GM10266 (cell line): Measurements from ENCODE around the gene ELOVL4.
A peak's percentile ranks its signal among the peaks of the same experiment; 100 is the strongest.

Source experiments
- DNase-seq: peaks from one replicate; pipeline ENCODE4 v3.0.0; 2012; ENCODE audit errors: extremely low spot score
- CTCF ChIP-seq: IDR thresholded peaks from 2 replicates; pipeline ENCODE4 v1.5.1; 2012; ENCODE audit warnings: mild to moderate bottlenecking, low read depth; ENCODE audit not compliant: control insufficient read depth, insufficient read depth; ENCODE audit errors: missing control alignments

The ELOVL4 gene

GRCh38 chr6:79947191-79948186 is at the start of gene ELOVL4:
ELOVL4 (minus strand) TSS chr6:79947553; CDS start chr6:79947279, 274 bp downstream.
- no peak for TF ChIP-seq CTCF
- DNase-seq: peak; percentile 53

- TF ChIP-seq CTCF: no peak
- no peak for DNase-seq
Measured at GRCh38 chr6:79993911-79994309, 46.6 kb upstream of the ELOVL4 start.

GRCh38 chr6:79993012-79993910 is 45.9 kb upstream of the ELOVL4 start:
- TF ChIP-seq CTCF: no peak
- no peak for DNase-seq

GRCh38 chr6:79989641-79990040 is 42.3 kb upstream of the ELOVL4 start:
- DNase-seq: no peak
- no peak for TF ChIP-seq CTCF

DNA sequence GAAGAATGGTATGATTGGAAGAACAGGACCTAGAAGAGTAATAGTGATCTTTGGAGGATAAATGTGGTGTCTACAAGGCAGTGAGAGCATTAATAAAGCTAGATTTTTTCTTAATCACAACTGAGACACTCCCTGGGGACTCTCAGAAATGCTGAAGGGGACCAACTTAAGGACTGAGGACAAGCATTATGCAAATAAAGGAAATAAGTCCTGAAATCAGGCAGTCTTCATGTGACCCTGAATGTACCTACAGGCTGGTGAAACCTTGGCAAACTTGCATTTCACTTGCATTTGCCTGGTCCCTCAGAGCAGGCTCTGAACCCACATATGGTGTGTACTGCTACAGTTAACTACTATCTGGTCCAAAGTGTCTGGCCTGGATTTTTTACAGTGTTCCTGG is 37.8 kb upstream of the ELOVL4 start:
- no peak for TF ChIP-seq CTCF
- no peak for DNase-seq

DNA sequence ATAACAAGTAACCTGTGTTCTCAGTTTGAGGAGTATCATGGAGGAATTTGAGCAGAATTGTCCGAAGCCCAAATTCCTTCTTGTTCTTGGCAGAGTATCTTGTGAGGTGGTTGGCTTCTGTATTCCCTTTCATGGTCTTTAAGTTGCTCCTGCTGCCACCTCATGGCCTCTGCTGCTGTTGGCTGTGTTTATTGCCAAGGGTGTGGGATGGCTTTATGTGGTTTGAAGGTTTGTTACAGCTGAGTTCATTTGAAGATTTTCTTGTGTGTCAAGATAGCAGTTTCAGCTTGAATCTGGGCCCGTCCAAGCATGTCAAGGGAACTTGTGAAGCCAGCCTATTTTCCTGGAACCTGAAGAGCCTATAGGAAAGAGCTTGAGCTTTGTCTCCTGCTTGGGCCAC is 36.9 kb upstream of the ELOVL4 start:
- DNase-seq: no peak
- no peak for TF ChIP-seq CTCF
